GM21529 (cell line): ENCODE results near the gene ARL6IP1.
"Not testable (repeated sequence)": the region's sequence is repeated elsewhere in the genome, so short reads cannot be mapped to it uniquely, and the experiment has no call there.

ENCODE experiments used
- ATAC-seq: cut with Tn5 transposase; IDR thresholded peaks from one replicate; pipeline ENCODE4 v1.9.1; 2021; ENCODE audit not compliant: unreplicated experiment

The ARL6IP1 gene

GRCh38 chr16:18762713-18763112, 38.6 kb downstream of the ARL6IP1 start:
- peak; percentile 51 for ATAC-seq

GRCh38 chr16:18759598-18760520, 41.5 kb downstream of the ARL6IP1 start:
- not testable (repeated sequence) for ATAC-seq

- ATAC-seq = peak; percentile 52
Measured at GRCh38 chr16:18757960-18758660, 43.2 kb downstream of the ARL6IP1 start.

DNA sequence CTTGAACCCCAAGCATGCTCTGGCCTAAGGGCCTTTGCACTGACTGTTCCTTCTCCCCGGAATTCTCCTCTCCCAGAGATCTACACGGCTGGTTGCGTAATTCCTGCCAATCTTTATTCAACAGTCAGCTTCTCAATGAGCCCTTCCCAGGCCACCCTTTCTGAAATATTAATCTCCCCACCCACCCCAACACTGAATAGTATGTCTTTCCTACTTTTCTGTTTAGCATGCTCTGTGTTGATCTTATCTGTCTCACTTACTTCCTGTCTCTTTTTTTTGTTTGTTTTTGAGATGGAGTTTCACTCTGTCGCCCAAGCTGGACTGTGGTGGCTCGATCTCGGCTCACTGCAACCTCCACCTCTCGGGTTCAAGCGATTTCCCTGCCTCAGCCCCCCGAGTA, 44.7 kb downstream of the ARL6IP1 start:
- ATAC-seq = not testable (repeated sequence)

DNA sequence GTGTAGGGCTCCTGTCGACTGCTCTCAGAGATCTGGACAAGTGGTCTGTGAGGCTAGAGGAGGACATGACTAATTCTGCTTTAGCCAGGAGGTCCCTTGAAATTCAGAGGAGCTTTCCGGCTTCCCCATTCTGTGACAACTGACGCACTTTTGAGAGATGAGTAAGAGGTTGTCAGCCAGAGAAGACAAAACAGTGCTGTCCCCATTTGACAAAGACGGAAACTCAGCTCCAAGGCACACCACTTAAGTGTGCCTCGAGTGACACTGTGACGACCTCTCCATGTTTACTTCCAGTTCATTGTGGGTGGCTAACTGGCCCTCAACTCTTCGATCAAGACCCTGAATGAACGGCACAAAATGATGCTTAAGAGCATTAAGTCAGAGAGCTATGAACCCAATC, 58.5 kb downstream of the ARL6IP1 start:
- ATAC-seq = not testable (repeated sequence)
